IMR-90 (cell line): ENCODE results near the gene FAM168A. TPM values are rescaled to one million over a fixed set of nuclear protein-coding genes. Genes with fewer than 3 reads are reported as not detected.
A peak's percentile ranks its signal among the peaks of the same experiment; 100 is the strongest.

Source experiments
- ATAC-seq: fragments of 200-7000 bp; cut with Tn5 transposase; 2 replicates; pipeline ENCODE4 v1.9.1; 2020; ENCODE audit warnings: low read depth, mild to moderate bottlenecking, moderate library complexity
- BruUV-seq: library from RNA; stranded (reverse); fragments of 400-500 nt; replicated peaks from 2 replicates; lab custom pipeline; 2021; lab: Mats Ljungman, UMichigan
- CTCF ChIA-PET: fragments of 300-600 bp; formaldehyde crosslinking; extraction: SDS; loops from one replicate; lab custom pipeline; 2021; ENCODE audit warnings: antibody characterized with exemption; lab: Yijun Ruan, JAX
- POLR2A ChIA-PET: fragments of 300-600 bp; sonication (Branson Sonifier 250); formaldehyde crosslinking; loops from one replicate; lab custom pipeline; 2022; ENCODE audit warnings: antibody characterized with exemption; ENCODE audit not compliant: unreplicated experiment; lab: Charles Lee
- DNase-seq: peaks from one replicate; pipeline ENCODE4 v3.0.0; 2013
- H2AFZ ChIP-seq: replicated peaks from 2 replicates; pipeline ENCODE3; 2013; ENCODE audit warnings: low read length, mild to moderate bottlenecking; ENCODE audit not compliant: poor library complexity
- H2AK5ac ChIP-seq: 2 replicates; pipeline ENCODE4 v1.6.1; 2013; ENCODE audit warnings: low read depth, low read length, inconsistent platforms
- H2AK9ac ChIP-seq: replicated peaks from 2 replicates; pipeline ENCODE3; 2013; ENCODE audit warnings: mild to moderate bottlenecking, low read depth, low read length, moderate library complexity; ENCODE audit not compliant: poor library complexity
- H2BK120ac ChIP-seq: 2 replicates; pipeline ENCODE4 v1.6.1; 2013; ENCODE audit warnings: low read depth, low read length, inconsistent platforms
- H2BK15ac ChIP-seq: 3 replicates; pipeline ENCODE4 v1.6.1; 2013; ENCODE audit warnings: low read depth, low read length, inconsistent platforms
- H2BK20ac ChIP-seq: 2 replicates; pipeline ENCODE4 v1.6.1; 2013; ENCODE audit warnings: low read depth, mild to moderate bottlenecking, inconsistent platforms, low read length, moderate library complexity
- H2BK5ac ChIP-seq: 2 replicates; pipeline ENCODE4 v1.6.1; 2013; ENCODE audit warnings: mild to moderate bottlenecking, low read depth, low read length, inconsistent platforms; ENCODE audit not compliant: poor library complexity, severe bottlenecking
- H3K14ac ChIP-seq: replicated peaks from 2 replicates; pipeline ENCODE4 v1.6.1; 2013; ENCODE audit warnings: low read depth, low read length, inconsistent platforms
- H3K18ac ChIP-seq: 2 replicates; pipeline ENCODE4 v1.6.1; 2013; ENCODE audit warnings: low read depth, low read length, control low read depth
- H3K23ac ChIP-seq: 2 replicates; pipeline ENCODE4 v1.6.1; 2013; ENCODE audit warnings: low read depth, low read length, inconsistent platforms
- H3K27ac ChIP-seq: 2 replicates; pipeline ENCODE4 v1.5.1; 2013; ENCODE audit warnings: mild to moderate bottlenecking, control low read depth, low read length; ENCODE audit not compliant: insufficient read depth
- H3K27me3 ChIP-seq: 2 replicates; pipeline ENCODE4 v1.6.1; 2013; ENCODE audit warnings: low read length; ENCODE audit not compliant: control insufficient read depth, insufficient read depth
- H3K36me3 ChIP-seq: 2 replicates; pipeline ENCODE4 v1.6.1; 2013; ENCODE audit warnings: low read length, mixed read lengths; ENCODE audit not compliant: control insufficient read depth, insufficient read depth
- H3K4ac ChIP-seq: 2 replicates; pipeline ENCODE4 v1.6.1; 2013; ENCODE audit warnings: low read depth, low read length, inconsistent platforms
- H3K4me1 ChIP-seq: 2 replicates; pipeline ENCODE4 v1.6.1; 2013; ENCODE audit warnings: low read length, mixed read lengths; ENCODE audit not compliant: control insufficient read depth, insufficient read depth
- H3K4me2 ChIP-seq: 2 replicates; pipeline ENCODE4 v1.6.1; 2013; ENCODE audit warnings: low read depth, mild to moderate bottlenecking, control low read depth, low read length, moderate library complexity
- H3K4me3 ChIP-seq: 2 replicates; pipeline ENCODE4 v1.5.1; 2013; ENCODE audit warnings: low read depth, mild to moderate bottlenecking, control low read depth, low read length, moderate library complexity; ENCODE audit not compliant: insufficient read depth
- H3K56ac ChIP-seq: 2 replicates; pipeline ENCODE4 v1.6.1; 2013; ENCODE audit warnings: low read length, inconsistent platforms; ENCODE audit not compliant: insufficient read depth; ENCODE audit errors: extremely low read depth
- H3K79me1 ChIP-seq, 2 experiments: 2 replicates each; pipeline ENCODE4 v1.6.1; 2013; ENCODE audit warnings: low read length in 2 of 2, inconsistent platforms in 1 of 2, low read depth in 1 of 2
- H3K9ac ChIP-seq: 2 replicates; pipeline ENCODE4 v1.6.1; 2013; ENCODE audit warnings: low read depth, low read length, control low read depth
- H3K9me1 ChIP-seq: 2 replicates; pipeline ENCODE4 v1.6.1; 2013; ENCODE audit warnings: low read length, inconsistent platforms; ENCODE audit not compliant: insufficient read depth
- H3K9me3 ChIP-seq: 2 replicates; pipeline ENCODE4 v1.6.1; 2013; ENCODE audit warnings: low read length; ENCODE audit not compliant: control insufficient read depth, insufficient read depth
- H4K20me1 ChIP-seq: 2 replicates; pipeline ENCODE4 v1.6.1; 2013; ENCODE audit warnings: low read length, inconsistent platforms; ENCODE audit not compliant: insufficient read depth
- H4K5ac ChIP-seq: 2 replicates; pipeline ENCODE4 v1.6.1; 2013; ENCODE audit warnings: mild to moderate bottlenecking, low read depth, low read length, control low read depth
- H4K8ac ChIP-seq, 2 experiments: 2 replicates each; pipeline ENCODE4 v1.6.1; 2013; ENCODE audit warnings: low read depth in 2 of 2, low read length in 2 of 2, control low read depth in 1 of 2, inconsistent platforms in 1 of 2
- H4K91ac ChIP-seq: 2 replicates; pipeline ENCODE4 v1.6.1; 2013; ENCODE audit warnings: low read depth, low read length, inconsistent platforms; ENCODE audit not compliant: insufficient read depth
- RFX5 ChIP-seq: IDR thresholded peaks from 2 replicates; pipeline ENCODE4 v1.8.0; 2012; ENCODE audit warnings: low read depth, mild to moderate bottlenecking, low read length, moderate library complexity
- dilution Hi-C: fragments of 300-500 bp; cut with HindIII; formaldehyde crosslinking; loops from one replicate; pipeline ENCODE4 v1.14.3; 2018; ENCODE audit warnings: low sequenced_read_pairs; ENCODE audit not compliant: unreplicated experiment
- in situ Hi-C: fragments of 300-500 bp; cut with MboI; formaldehyde crosslinking; loops from 3 replicates; pipeline ENCODE4 v1.14.3; 2019; ENCODE audit warnings: low sequenced_read_pairs, inconsistent platforms, mixed read lengths
- intact Hi-C: fragments of 100-400 bp; cut with micrococcal nuclease; formaldehyde crosslinking; loops from 2 replicates; pipeline ENCODE4 v1.10.0; 2022
- polyA plus RNA-seq, 3 experiments: library from polyadenylated mRNA; depleted of rRNA; stranded (reverse); fragments of >200 nt; gene quantifications; 2 replicates each; pipeline ENCODE4 v1.2.3, GENCODE V29; 2012; ENCODE audit warnings: low replicate concordance in 1 of 3
- total RNA-seq: library from RNA; depleted of rRNA; stranded (reverse); fragments of >200 nt; gene quantifications from 2 replicates; pipeline ENCODE4 v1.2.3, GENCODE V29; 2012

Gene FAM168A
- total and polyA plus RNA-seq, 2 of the 4 experiments (the other 2 are of a cell fraction): 13.1 to 22.8 TPM

GRCh38 chr11:73559743-73560142 lies 38.2 kb downstream of the FAM168A start:
- Histone ChIP-seq H3K18ac (no peak overlapping the region), H3K4me2 (no peak overlapping the region), H3K56ac (no peak overlapping the region), H2AK5ac (no peak overlapping the region), H3K27me3 (no peaks in the 10 kb centered on the region), H3K79me1 (peaks cover 10 to 51% of the 10 kb centered on the region in 2 experiments), H3K14ac (no peak overlapping the region), H2BK5ac (no peak overlapping the region), H4K91ac (no peak overlapping the region), H3K4ac (no peak overlapping the region), H3K9me3 (no peaks in the 10 kb centered on the region), H2AK9ac (no peak overlapping the region), H3K9me1 (no peaks in the 10 kb centered on the region; the same call in none of the 2 replicates), H4K5ac (no peak overlapping the region), H2BK20ac (no peak overlapping the region), H3K4me3 (no peak overlapping the region), H3K27ac (no peak overlapping the region), H3K9ac (no peak overlapping the region), H2AFZ (no peak overlapping the region), H2BK15ac (no peak overlapping the region), H4K8ac (no peak overlapping the region), H3K36me3 (no peaks in the 10 kb centered on the region), H3K4me1 (peaks cover 3% of the 10 kb centered on the region; the same call in 1 of the 2 replicates), H2BK120ac (no peak overlapping the region), H4K20me1 (peaks cover 4% of the 10 kb centered on the region; the same call in 1 of the 2 replicates), H3K23ac (no peak overlapping the region)
- no peak for TF ChIP-seq RFX5
- dilution Hi-C loops (no loop called here), in situ Hi-C loops (no loop called here), intact Hi-C loops (no loop called here)
- ATAC-seq (peak; percentile 51), DNase-seq (peak; percentile 16)
- no TSS peak for BruUV-seq
- CTCF ChIA-PET: no interaction called here
- POLR2A ChIA-PET: no interaction called here
